ENCODE results near the gene MAPKAP1.

GRCh38 chr9:125674981-125675973, 31.7 kb downstream of the MAPKAP1 start:
- TF ChIP-seq POLR2A (IDR thresholded peaks at IDR 0.05): no peak
- TF ChIP-seq CTCF (IDR thresholded peaks at IDR 0.05): no peak

Data from Peyer's patch (tissue), 4 donors.